H9 (cell line): Measurements from ENCODE around the gene TK2. TPM values are rescaled to one million over a fixed set of nuclear protein-coding genes. Genes with fewer than 3 reads are reported as not detected.

Experiments
- DNase-seq: peaks from one replicate; pipeline ENCODE4 v3.0.0-alpha.2; 2017
- H2AFZ ChIP-seq: one replicate; pipeline ENCODE4 v1.6.1; 2013; ENCODE audit warnings: mild to moderate bottlenecking, low read length, control low read depth, moderate library complexity
- H2AK5ac ChIP-seq: 2 replicates; pipeline ENCODE4 v1.6.1; 2013; ENCODE audit warnings: low read length, control low read depth, mixed read lengths; ENCODE audit not compliant: insufficient read length
- H2BK120ac ChIP-seq: one replicate; pipeline ENCODE4 v1.6.1; 2013; ENCODE audit warnings: low read depth, mild to moderate bottlenecking, low read length, control low read depth, inconsistent platforms; ENCODE audit not compliant: poor library complexity, severe bottlenecking
- H2BK12ac ChIP-seq: 2 replicates; pipeline ENCODE4 v1.6.1; 2013; ENCODE audit warnings: low read length, control low read depth, mixed read lengths, low read depth; ENCODE audit not compliant: insufficient read length
- H2BK15ac ChIP-seq: 2 replicates; pipeline ENCODE4 v1.6.1; 2013; ENCODE audit warnings: low read depth, low read length, control low read depth
- H2BK20ac ChIP-seq: one replicate; pipeline ENCODE4 v1.6.1; 2013; ENCODE audit warnings: low read depth, mild to moderate bottlenecking, low read length, control low read depth, inconsistent platforms; ENCODE audit not compliant: poor library complexity, severe bottlenecking
- H2BK5ac ChIP-seq: 2 replicates; pipeline ENCODE4 v1.6.1; 2013; ENCODE audit warnings: low read length, control low read depth, mixed read lengths; ENCODE audit not compliant: insufficient read length
- H3K14ac ChIP-seq: 2 replicates; pipeline ENCODE4 v1.6.1; 2013; ENCODE audit warnings: low read length, control low read depth; ENCODE audit not compliant: insufficient read depth
- H3K18ac ChIP-seq: 2 replicates; pipeline ENCODE4 v1.6.1; 2013; ENCODE audit warnings: low read depth, mild to moderate bottlenecking, mixed read lengths, low read length, control low read depth; ENCODE audit not compliant: insufficient read length
- H3K23ac ChIP-seq: 2 replicates; pipeline ENCODE4 v1.6.1; 2013; ENCODE audit warnings: low read length, control low read depth, mixed read lengths, low read depth; ENCODE audit not compliant: insufficient read length
- H3K23me2 ChIP-seq: 2 replicates; pipeline ENCODE4 v1.6.1; 2013; ENCODE audit warnings: low read depth, mild to moderate bottlenecking, mixed read lengths, low read length, control low read depth; ENCODE audit not compliant: insufficient read length, poor library complexity, severe bottlenecking
- H3K27ac ChIP-seq: 2 replicates; pipeline ENCODE4 v1.5.1; 2013; ENCODE audit warnings: low read length, control low read depth, mixed read lengths, low read depth; ENCODE audit not compliant: insufficient read length
- H3K27me3 ChIP-seq: 2 replicates; pipeline ENCODE4 v1.6.1; 2013; ENCODE audit warnings: low read length, control low read depth, inconsistent platforms; ENCODE audit not compliant: insufficient read depth
- H3K4ac ChIP-seq: 2 replicates; pipeline ENCODE4 v1.6.1; 2013; ENCODE audit warnings: low read depth, mild to moderate bottlenecking, control low read depth, inconsistent platforms, low read length, moderate library complexity
- H3K4me1 ChIP-seq: 2 replicates; pipeline ENCODE4 v1.6.1; 2013; ENCODE audit warnings: low read length, control low read depth, inconsistent platforms; ENCODE audit not compliant: insufficient read depth
- H3K4me2 ChIP-seq: 2 replicates; pipeline ENCODE4 v1.6.1; 2013; ENCODE audit warnings: low read length, control low read depth, mixed read lengths; ENCODE audit not compliant: insufficient read length, insufficient read depth
- H3K56ac ChIP-seq: 2 replicates; pipeline ENCODE4 v1.6.1; 2013; ENCODE audit warnings: low read depth, mild to moderate bottlenecking, mixed read lengths, low read length, control low read depth; ENCODE audit not compliant: insufficient read length
- H3K79me1 ChIP-seq: 2 replicates; pipeline ENCODE4 v1.6.1; 2013; ENCODE audit warnings: low read depth, mild to moderate bottlenecking, moderate library complexity, low read length, control low read depth, inconsistent platforms; ENCODE audit not compliant: insufficient read depth, poor library complexity, severe bottlenecking
- H3K79me2 ChIP-seq: 2 replicates; pipeline ENCODE4 v1.6.1; 2013; ENCODE audit warnings: low read length, control low read depth, inconsistent platforms; ENCODE audit not compliant: insufficient read depth
- H3K9ac ChIP-seq: 2 replicates; pipeline ENCODE4 v1.6.1; 2013; ENCODE audit warnings: low read length, control low read depth, mixed read lengths; ENCODE audit not compliant: insufficient read length; ENCODE audit errors: extremely low read depth
- H3K9me3 ChIP-seq: one replicate; pipeline ENCODE4 v1.6.1; 2013; ENCODE audit warnings: low read depth, low read length, inconsistent platforms; ENCODE audit not compliant: control insufficient read depth
- H3T11ph ChIP-seq: one replicate; pipeline ENCODE4 v1.6.1; 2013; ENCODE audit warnings: mild to moderate bottlenecking, low read length, control low read depth, inconsistent platforms
- H4K20me1 ChIP-seq: one replicate; pipeline ENCODE4 v1.6.1; 2013; ENCODE audit not compliant: control insufficient read depth, insufficient read length, insufficient read depth
- H4K5ac ChIP-seq: 2 replicates; pipeline ENCODE4 v1.6.1; 2013; ENCODE audit warnings: low read depth, mild to moderate bottlenecking, mixed read lengths, low read length, control low read depth; ENCODE audit not compliant: insufficient read length
- H4K8ac ChIP-seq: replicated peaks from 2 replicates; pipeline ENCODE4 v1.6.1; 2013; ENCODE audit warnings: low read length, control low read depth, mixed read lengths, low read depth; ENCODE audit not compliant: insufficient read length
- H4K91ac ChIP-seq: 2 replicates; pipeline ENCODE4 v1.6.1; 2013; ENCODE audit warnings: low read depth, mild to moderate bottlenecking, moderate library complexity, mixed read lengths, low read length, control low read depth; ENCODE audit not compliant: insufficient read length
- H3K27ac Mint-ChIP-seq, 3 experiments: 2 replicates in 2 of 3; 3 replicates in 1 of 3; pipeline ENCODE4 v1.8.0; 2020 to 2021; ENCODE audit warnings: mixed read lengths in 3 of 3, mild to moderate bottlenecking in 1 of 3, moderate library complexity in 1 of 3
- H3K27me3 Mint-ChIP-seq: 2 replicates; pipeline ENCODE4 v1.8.0; 2021; ENCODE audit warnings: low read depth, mild to moderate bottlenecking, moderate library complexity, mixed read lengths
- H3K36me3 Mint-ChIP-seq, 3 experiments: 2 replicates in 2 of 3; 3 replicates in 1 of 3; pipeline ENCODE4 v1.8.0; 2020 to 2021; ENCODE audit warnings: low read depth in 3 of 3, mixed read lengths in 3 of 3; ENCODE audit not compliant: insufficient read depth in 1 of 3
- H3K4me1 Mint-ChIP-seq, 2 experiments: 2 replicates each; pipeline ENCODE4 v1.8.0; 2020; ENCODE audit warnings: mixed read lengths in 2 of 2
- H3K4me3 Mint-ChIP-seq, 2 experiments: 2 replicates in 1 of 2; 3 replicates in 1 of 2; pipeline ENCODE4 v1.8.0; 2020 to 2021; ENCODE audit warnings: mild to moderate bottlenecking in 2 of 2, mixed read lengths in 2 of 2, moderate library complexity in 1 of 2
- H3K9me3 Mint-ChIP-seq, 2 experiments: 2 replicates in 1 of 2; 3 replicates in 1 of 2; pipeline ENCODE4 v1.8.0; 2020; ENCODE audit warnings: mild to moderate bottlenecking in 2 of 2, mixed read lengths in 2 of 2, moderate library complexity in 1 of 2
- CTCF ChIP-seq: fragments of 200-600 bp; sonication (generic); conservative IDR thresholded peaks from 3 replicates; pipeline ENCODE4 v1.8.0; 2021; ENCODE audit warnings: antibody characterized with exemption, mild to moderate bottlenecking
- WGBS: extraction: QIAGEN DNeasy Blood & Tissue Kit; methylation state at CpG from one replicate; pipeline ENCODE4 v1.1.7; 2013; ENCODE audit warnings: missing lambda C conversion rate, low lambda C conversion rate, mixed read lengths; ENCODE audit not compliant: insufficient read length; ENCODE audit errors: extremely low coverage; 5-methylcytosine and 5-hydroxymethylcytosine counted together
- total RNA-seq: library from RNA; stranded (reverse); gene quantifications from 2 replicates; pipeline ENCODE4 v1.2.1, GENCODE V29; 2021

TK2 gene
- total RNA-seq, 1 experiment from 2014 or later = 5.2 TPM

- H4K91ac ChIP-seq = no peak overlapping the region
- no peak overlapping the region for H3K23ac ChIP-seq
- H2AK5ac ChIP-seq = no peak overlapping the region
- H2BK20ac ChIP-seq = no peak overlapping the region
- no peak overlapping the region for H3K27ac ChIP-seq
- H2BK12ac ChIP-seq = no peak overlapping the region
- no peak overlapping the region for H2BK120ac ChIP-seq
- no peaks in the 10 kb centered on the region for H4K20me1 ChIP-seq
- no peaks in the 10 kb centered on the region for H3K27me3 ChIP-seq
- Mint-ChIP-seq H3K9me3 (no peaks in the 10 kb centered on the region), H3K27me3 (no peaks in the 10 kb centered on the region), H3K4me3 (no peak overlapping the region), H3K27ac (no peak overlapping the region), H3K36me3 (peaks cover 0 to 5% (median 4%) of the 10 kb centered on the region in 3 experiments; a peak in 4 of 7 replicates), H3K4me1 (peaks cover 13 to 14% of the 10 kb centered on the region in 2 experiments)
- H3K14ac ChIP-seq = no peak overlapping the region
- H3K56ac ChIP-seq = no peak overlapping the region
- H3K79me2 ChIP-seq = no peaks in the 10 kb centered on the region
- H4K5ac ChIP-seq = no peak overlapping the region
- H3K23me2 ChIP-seq = no peaks in the 10 kb centered on the region
- H3K4ac ChIP-seq = no peak overlapping the region
- H2BK5ac ChIP-seq = no peak overlapping the region
- no peaks in the 10 kb centered on the region for H3K79me1 ChIP-seq
- no peak overlapping the region for H3K9ac ChIP-seq
- H3K9me3 ChIP-seq = no peaks in the 10 kb centered on the region
- H2BK15ac ChIP-seq = no peak overlapping the region
- DNase-seq = no peak
- no peak overlapping the region for H4K8ac ChIP-seq
- no CpG with 5 or more reads among the region's 6 CpGs for WGBS
- H3T11ph ChIP-seq = no peak overlapping the region
- no peak for TF ChIP-seq CTCF
- peaks cover 8% of the 10 kb centered on the region; the same call in 1 of the 2 replicates for H3K4me1 ChIP-seq
- H2AFZ ChIP-seq = no peak overlapping the region
- no peak overlapping the region for H3K4me2 ChIP-seq
- H3K18ac ChIP-seq = no peak overlapping the region
These were observed 6.4 kb downstream of the TK2 start for GRCh38 chr16:66543541-66543940.
